ENCODE measurements around the gene FOXO3. TPM values are rescaled to one million over a fixed set of nuclear protein-coding genes. Genes with fewer than 3 reads are reported as not detected.

FOXO3 gene
- total RNA-seq, 1 donor from 2014 or later, result 41.4 TPM

GRCh38 chr6:108618623-108619152 is 58.0 kb downstream of the FOXO3 start:
- no peak for TF ChIP-seq CTCF (IDR thresholded peaks at IDR 0.05; ENCODE audit: insufficient read depth, low read length, poor library complexity, severe bottlenecking)
- no peak for DNase-seq (ENCODE audit: low read depth)
- Histone ChIP-seq H3K36me3 (ENCODE audit: control insufficient read depth, insufficient read depth, low read length) (no peaks in the 10 kb centered on the region), H3K4me3 (ENCODE audit: low read depth, low read length) (no peak overlapping the region), H3K27me3 (ENCODE audit: control insufficient read depth, insufficient read depth, low read length) (no peaks in the 10 kb centered on the region)

GRCh38 chr6:108619431-108620197 is 58.9 kb downstream of the FOXO3 start:
- TF ChIP-seq CTCF (IDR thresholded peaks at IDR 0.05; ENCODE audit: insufficient read depth, low read length, poor library complexity, severe bottlenecking), result no peak
- H3K4me3 ChIP-seq (ENCODE audit: low read depth, low read length), result no peak overlapping the region
- no peaks in the 10 kb centered on the region for H3K36me3 ChIP-seq (ENCODE audit: control insufficient read depth, insufficient read depth, low read length)
- H3K27me3 ChIP-seq (ENCODE audit: control insufficient read depth, insufficient read depth, low read length), result no peaks in the 10 kb centered on the region
- no peak for DNase-seq (ENCODE audit: low read depth)

- TF ChIP-seq CTCF (IDR thresholded peaks at IDR 0.05; ENCODE audit: insufficient read depth, low read length, poor library complexity, severe bottlenecking), result no peak
- DNase-seq (ENCODE audit: low read depth), result peak; percentile 67
- H3K36me3 ChIP-seq (ENCODE audit: control insufficient read depth, insufficient read depth, low read length), result no peaks in the 10 kb centered on the region
- H3K27me3 ChIP-seq (ENCODE audit: control insufficient read depth, insufficient read depth, low read length), result no peaks in the 10 kb centered on the region
- no peak overlapping the region for H3K4me3 ChIP-seq (ENCODE audit: low read depth, low read length)
Observed at GRCh38 chr6:108621117-108621516, 60.4 kb downstream of the FOXO3 start.

GRCh38 chr6:108622641-108623298 is 62.1 kb downstream of the FOXO3 start:
- no peak for TF ChIP-seq CTCF (IDR thresholded peaks at IDR 0.05; ENCODE audit: insufficient read depth, low read length, poor library complexity, severe bottlenecking)
- no peaks in the 10 kb centered on the region for H3K27me3 ChIP-seq (ENCODE audit: control insufficient read depth, insufficient read depth, low read length)
- no peak overlapping the region for H3K4me3 ChIP-seq (ENCODE audit: low read depth, low read length)
- DNase-seq (ENCODE audit: low read depth), result peak; percentile 63
- H3K36me3 ChIP-seq (ENCODE audit: control insufficient read depth, insufficient read depth, low read length), result no peaks in the 10 kb centered on the region

GRCh38 chr6:108623995-108624394 is 63.3 kb downstream of the FOXO3 start:
- TF ChIP-seq CTCF (IDR thresholded peaks at IDR 0.05; ENCODE audit: insufficient read depth, low read length, poor library complexity, severe bottlenecking), result no peak
- Histone ChIP-seq H3K27me3 (ENCODE audit: control insufficient read depth, insufficient read depth, low read length) (no peaks in the 10 kb centered on the region), H3K36me3 (ENCODE audit: control insufficient read depth, insufficient read depth, low read length) (no peaks in the 10 kb centered on the region), H3K4me3 (ENCODE audit: low read depth, low read length) (no peak overlapping the region)
- no peak for DNase-seq (ENCODE audit: low read depth)
